ENCODE measurements around the gene SESN1.
A peak's percentile ranks its signal among the peaks of the same experiment; 100 is the strongest.

The SESN1 gene

GRCh38 chr6:109014606-109015005 lies 80.0 kb downstream of the SESN1 start:
- Histone ChIP-seq H3K4me1 (ENCODE audit: control insufficient read depth, insufficient read depth, low read length, poor library complexity, severe bottlenecking) (peaks cover 6% of the 10 kb centered on the region), H3K9me3 (ENCODE audit: control insufficient read depth, low read length) (no peaks in the 10 kb centered on the region), H3K36me3 (ENCODE audit: control insufficient read depth, insufficient read depth, low read length) (no peaks in the 10 kb centered on the region), H3K4me3 (ENCODE audit: extremely low read depth, insufficient read depth, low read length, poor library complexity, severe bottlenecking) (no peak overlapping the region), H3K27ac (ENCODE audit: low read depth, low read length, severe bottlenecking) (no peak overlapping the region)
- 100% methylated on average over 1 of the region's 2 CpGs; no CpG with 5 or more reads in 1 of the 2 experiments for WGBS, 2 experiments (ENCODE audit: insufficient coverage in 2 of 2)

GRCh38 chr6:109013656-109014305 lies 80.9 kb downstream of the SESN1 start:
- 100% methylated on average over 1 of the region's 2 CpGs; no CpG with 5 or more reads in 1 of the 2 experiments for WGBS, 2 experiments (ENCODE audit: insufficient coverage in 2 of 2)

GRCh38 chr6:109010705-109011102 lies 83.9 kb downstream of the SESN1 start:
- WGBS, 2 experiments (ENCODE audit: insufficient coverage in 2 of 2): 100% methylated on average over 1 of the region's 2 CpGs; no CpG with 5 or more reads in 1 of the 2 experiments
- Histone ChIP-seq H3K9me3 (ENCODE audit: control insufficient read depth, low read length) (no peaks in the 10 kb centered on the region), H3K4me3 (ENCODE audit: extremely low read depth, insufficient read depth, low read length, poor library complexity, severe bottlenecking) (no peak overlapping the region), H3K27ac (ENCODE audit: low read depth, low read length, severe bottlenecking) (no peak overlapping the region), H3K36me3 (ENCODE audit: control insufficient read depth, insufficient read depth, low read length) (no peaks in the 10 kb centered on the region), H3K4me1 (ENCODE audit: control insufficient read depth, insufficient read depth, low read length, poor library complexity, severe bottlenecking) (peaks cover 12% of the 10 kb centered on the region)

More at GRCh38 chr6:109013656-109014305, 80.9 kb downstream of the SESN1 start:
- no peaks in the 10 kb centered on the region for H3K36me3 ChIP-seq (ENCODE audit: control insufficient read depth, insufficient read depth, low read length)
- H3K9me3 ChIP-seq (ENCODE audit: control insufficient read depth, low read length): no peaks in the 10 kb centered on the region
- peaks cover 6% of the 10 kb centered on the region for H3K4me1 ChIP-seq (ENCODE audit: control insufficient read depth, insufficient read depth, low read length, poor library complexity, severe bottlenecking)
- H3K4me3 ChIP-seq (ENCODE audit: extremely low read depth, insufficient read depth, low read length, poor library complexity, severe bottlenecking): no peak overlapping the region
- H3K27ac ChIP-seq (ENCODE audit: low read depth, low read length, severe bottlenecking): no peak overlapping the region

- no peak overlapping the region for H3K27ac ChIP-seq (ENCODE audit: low read depth, low read length, severe bottlenecking)
- no peaks in the 10 kb centered on the region for H3K9me3 ChIP-seq (ENCODE audit: control insufficient read depth, low read length)
- peaks cover 11% of the 10 kb centered on the region for H3K4me1 ChIP-seq (ENCODE audit: control insufficient read depth, insufficient read depth, low read length, poor library complexity, severe bottlenecking)
- H3K36me3 ChIP-seq (ENCODE audit: control insufficient read depth, insufficient read depth, low read length): no peaks in the 10 kb centered on the region
- 22% methylated on average over 5 of the region's 10 CpGs for WGBS, 2 experiments (ENCODE audit: insufficient coverage in 2 of 2)
- peak overlapping the region; percentile 92 for H3K4me3 ChIP-seq (ENCODE audit: extremely low read depth, insufficient read depth, low read length, poor library complexity, severe bottlenecking)
Measured at GRCh38 chr6:109009962-109010704, 84.5 kb downstream of the SESN1 start.

GRCh38 chr6:109009236-109009961 lies 85.2 kb downstream of the SESN1 start:
- WGBS, 2 experiments (ENCODE audit: insufficient coverage in 2 of 2): 0% methylated on average over 59 to 77 of the region's 80 CpGs

GRCh38 chr6:109008537-109009235 lies 86.0 kb downstream of the SESN1 start:
- WGBS, 2 experiments (ENCODE audit: insufficient coverage in 2 of 2): 1 to 5% methylated on average over 17 to 22 of the region's 24 CpGs
- peak overlapping the region; percentile 45 for H3K27ac ChIP-seq (ENCODE audit: low read depth, low read length, severe bottlenecking)
- no peaks in the 10 kb centered on the region for H3K9me3 ChIP-seq (ENCODE audit: control insufficient read depth, low read length)

More at GRCh38 chr6:109009236-109009961, 85.2 kb downstream of the SESN1 start:
- peak overlapping the region; percentile 45 for H3K27ac ChIP-seq (ENCODE audit: low read depth, low read length, severe bottlenecking)
- H3K4me3 ChIP-seq (ENCODE audit: extremely low read depth, insufficient read depth, low read length, poor library complexity, severe bottlenecking): peak overlapping the region; percentile 92
- peaks cover 6% of the 10 kb centered on the region for H3K4me1 ChIP-seq (ENCODE audit: control insufficient read depth, insufficient read depth, low read length, poor library complexity, severe bottlenecking)
- H3K36me3 ChIP-seq (ENCODE audit: control insufficient read depth, insufficient read depth, low read length): no peaks in the 10 kb centered on the region
- no peaks in the 10 kb centered on the region for H3K9me3 ChIP-seq (ENCODE audit: control insufficient read depth, low read length)

GRCh38 chr6:109008054-109008453 lies 86.6 kb downstream of the SESN1 start:
- Histone ChIP-seq H3K4me1 (ENCODE audit: control insufficient read depth, insufficient read depth, low read length, poor library complexity, severe bottlenecking) (peaks cover 6% of the 10 kb centered on the region), H3K4me3 (ENCODE audit: extremely low read depth, insufficient read depth, low read length, poor library complexity, severe bottlenecking) (peak overlapping the region; percentile 92), H3K27ac (ENCODE audit: low read depth, low read length, severe bottlenecking) (no peak overlapping the region), H3K36me3 (ENCODE audit: control insufficient read depth, insufficient read depth, low read length) (no peaks in the 10 kb centered on the region), H3K9me3 (ENCODE audit: control insufficient read depth, low read length) (no peaks in the 10 kb centered on the region)
- WGBS, 2 experiments (ENCODE audit: insufficient coverage in 2 of 2): 93 to 100% methylated on average over 1 to 2 of the region's 4 CpGs

More at GRCh38 chr6:109008537-109009235, 86.0 kb downstream of the SESN1 start:
- H3K4me3 ChIP-seq (ENCODE audit: extremely low read depth, insufficient read depth, low read length, poor library complexity, severe bottlenecking): peak overlapping the region; percentile 92
- peaks cover 6% of the 10 kb centered on the region for H3K4me1 ChIP-seq (ENCODE audit: control insufficient read depth, insufficient read depth, low read length, poor library complexity, severe bottlenecking)
- no peaks in the 10 kb centered on the region for H3K36me3 ChIP-seq (ENCODE audit: control insufficient read depth, insufficient read depth, low read length)

- no peak overlapping the region for H3K27ac ChIP-seq (ENCODE audit: low read depth, low read length, severe bottlenecking)
- no peaks in the 10 kb centered on the region for H3K9me3 ChIP-seq (ENCODE audit: control insufficient read depth, low read length)
- peak overlapping the region; percentile 92 for H3K4me3 ChIP-seq (ENCODE audit: extremely low read depth, insufficient read depth, low read length, poor library complexity, severe bottlenecking)
- WGBS, 2 experiments (ENCODE audit: insufficient coverage in 2 of 2): no CpG with 5 or more reads among the region's 3 CpGs
- H3K4me1 ChIP-seq (ENCODE audit: control insufficient read depth, insufficient read depth, low read length, poor library complexity, severe bottlenecking): peaks cover 6% of the 10 kb centered on the region
- H3K36me3 ChIP-seq (ENCODE audit: control insufficient read depth, insufficient read depth, low read length): no peaks in the 10 kb centered on the region
Measured at GRCh38 chr6:109007521-109007920, 87.1 kb downstream of the SESN1 start.

- no CpG with 5 or more reads among the region's 1 CpG for WGBS, 2 experiments (ENCODE audit: insufficient coverage in 2 of 2)
Measured at GRCh38 chr6:109006818-109007217, 87.8 kb downstream of the SESN1 start.

GRCh38 chr6:109002882-109003281 lies 91.8 kb downstream of the SESN1 start:
- Histone ChIP-seq H3K27ac (ENCODE audit: low read depth, low read length, severe bottlenecking) (no peak overlapping the region), H3K9me3 (ENCODE audit: control insufficient read depth, low read length) (no peaks in the 10 kb centered on the region), H3K4me3 (ENCODE audit: extremely low read depth, insufficient read depth, low read length, poor library complexity, severe bottlenecking) (no peak overlapping the region), H3K36me3 (ENCODE audit: control insufficient read depth, insufficient read depth, low read length) (peaks cover 24% of the 10 kb centered on the region), H3K4me1 (ENCODE audit: control insufficient read depth, insufficient read depth, low read length, poor library complexity, severe bottlenecking) (peaks cover 6% of the 10 kb centered on the region)

More at GRCh38 chr6:109006818-109007217, 87.8 kb downstream of the SESN1 start:
- no peak overlapping the region for H3K27ac ChIP-seq (ENCODE audit: low read depth, low read length, severe bottlenecking)
- peaks cover 6% of the 10 kb centered on the region for H3K4me1 ChIP-seq (ENCODE audit: control insufficient read depth, insufficient read depth, low read length, poor library complexity, severe bottlenecking)
- no peaks in the 10 kb centered on the region for H3K36me3 ChIP-seq (ENCODE audit: control insufficient read depth, insufficient read depth, low read length)
- no peak overlapping the region for H3K4me3 ChIP-seq (ENCODE audit: extremely low read depth, insufficient read depth, low read length, poor library complexity, severe bottlenecking)
- H3K9me3 ChIP-seq (ENCODE audit: control insufficient read depth, low read length): no peaks in the 10 kb centered on the region

Data from mesodermal cell (in vitro differentiated cells).